AG09309 (cell line): ENCODE results near the gene TMEM86B.

Experiments
- DNase-seq: peaks from one replicate; pipeline ENCODE4 v3.0.0-alpha.2; 2010; ENCODE audit warnings: low read depth
- H3K4me3 ChIP-seq: 2 replicates; pipeline ENCODE4 v1.5.1; 2011; ENCODE audit warnings: mild to moderate bottlenecking, low read depth, low read length, moderate library complexity; ENCODE audit not compliant: control insufficient read depth
- CTCF ChIP-seq: IDR thresholded peaks from 2 replicates; pipeline ENCODE4 v1.5.1; 2011; ENCODE audit warnings: mild to moderate bottlenecking, low read depth, low read length, inconsistent platforms; ENCODE audit not compliant: insufficient read depth, control insufficient read depth; ENCODE audit errors: missing control alignments

TMEM86B gene

GRCh38 chr19:55264531-55264930, 36.0 kb upstream of the TMEM86B start:
- no peak overlapping the region for H3K4me3 ChIP-seq
- DNase-seq, result no peak
- TF ChIP-seq CTCF, result no peak

- TF ChIP-seq CTCF, result no peak
- no peak for DNase-seq
- no peak overlapping the region for H3K4me3 ChIP-seq
Observed at GRCh38 chr19:55262359-55262758, 33.8 kb upstream of the TMEM86B start.

- no peak for DNase-seq
- H3K4me3 ChIP-seq, result no peak overlapping the region
- TF ChIP-seq CTCF, result no peak
Observed at GRCh38 chr19:55261671-55262126, 33.1 kb upstream of the TMEM86B start.

- no peak for TF ChIP-seq CTCF
- peak overlapping the region; percentile 36 for H3K4me3 ChIP-seq
Observed at GRCh38 chr19:55259540-55260210, 31.1 kb upstream of the TMEM86B start.

GRCh38 chr19:55258828-55259539, 30.4 kb upstream of the TMEM86B start, which contains the start of gene PPP6R1:
TSS of gene PPP6R1 (minus strand) at chr19:55259017. CDS start at chr19:55247103, 11,914 bp downstream.
- peak within 1 kb of the TSS; percentile 94 for H3K4me3 ChIP-seq
- peak; percentile 99 for DNase-seq
- TF ChIP-seq CTCF, result no peak

More at GRCh38 chr19:55259540-55260210, 31.1 kb upstream of the TMEM86B start:
- DNase-seq, result no peak

GRCh38 chr19:55258476-55258827, 29.9 kb upstream of the TMEM86B start:
- H3K4me3 ChIP-seq, result peak overlapping the region; percentile 94
- no peak for TF ChIP-seq CTCF
- no peak for DNase-seq
